Fibroblast of lung (primary cell): ENCODE data around the gene SUGCT. TPM values are rescaled to one million over a fixed set of nuclear protein-coding genes. Genes with fewer than 3 reads are reported as not detected.

Source experiments
- DNase-seq, 2 donors: peaks; one replicate each; pipeline versions ENCODE4 v3.0.0 to v3.0.0-alpha.2; 2010; ENCODE audit warnings: low read depth in 2 of 2
- H2AFZ ChIP-seq: 2 replicates; pipeline ENCODE4 v1.5.1; 2012; ENCODE audit warnings: low read length, control low read depth, inconsistent platforms
- H3K27ac ChIP-seq: 2 replicates; pipeline ENCODE4 v1.5.1; 2011; ENCODE audit warnings: low read length, control low read depth; ENCODE audit not compliant: insufficient read depth
- H3K27me3 ChIP-seq: 2 replicates; pipeline ENCODE4 v1.5.1; 2011; ENCODE audit warnings: mild to moderate bottlenecking, low read length; ENCODE audit not compliant: control insufficient read depth, insufficient read depth
- H3K36me3 ChIP-seq: 2 replicates; pipeline ENCODE4 v1.5.1; 2011; ENCODE audit warnings: low read length; ENCODE audit not compliant: control insufficient read depth, insufficient read depth
- H3K4me1 ChIP-seq: 2 replicates; pipeline ENCODE4 v1.5.1; 2011; ENCODE audit warnings: low read length; ENCODE audit not compliant: control insufficient read depth, insufficient read depth; ENCODE audit errors: extremely low read depth
- H3K4me2 ChIP-seq: 2 replicates; pipeline ENCODE4 v1.5.1; 2011; ENCODE audit warnings: low read length, control low read depth; ENCODE audit not compliant: insufficient read depth; ENCODE audit errors: extremely low read depth
- H3K4me3 ChIP-seq, 4 experiments: fragments of 200-600 bp in 1 of 4; sonication (generic) in 1 of 4; replicated peaks in 1 of 4; 2 replicates each; pipeline ENCODE4 v1.5.1; 2011 to 2016; ENCODE audit warnings: low read length in 4 of 4, low read depth in 3 of 4, mild to moderate bottlenecking in 3 of 4, control low read depth in 2 of 4, inconsistent platforms in 1 of 4, mixed read lengths in 1 of 4; ENCODE audit not compliant: insufficient read depth in 1 of 4; ENCODE audit errors: control extremely low read depth in 1 of 4
- H3K79me2 ChIP-seq: 2 replicates; pipeline ENCODE4 v1.5.1; 2012; ENCODE audit warnings: mild to moderate bottlenecking, low read length, inconsistent platforms; ENCODE audit not compliant: control insufficient read depth, insufficient read depth
- H3K9ac ChIP-seq: 2 replicates; pipeline ENCODE4 v1.5.1; 2011; ENCODE audit warnings: mild to moderate bottlenecking, low read length, control low read depth; ENCODE audit not compliant: insufficient read depth
- H3K9me3 ChIP-seq: 2 replicates; pipeline ENCODE4 v1.5.1; 2012; ENCODE audit warnings: low read depth, low read length; ENCODE audit not compliant: control insufficient read depth, insufficient read depth
- H4K20me1 ChIP-seq: 2 replicates; pipeline ENCODE4 v1.5.1; 2011; ENCODE audit warnings: low read length; ENCODE audit not compliant: control insufficient read depth, insufficient read depth; ENCODE audit errors: extremely low read depth
- CTCF ChIP-seq, 2 donors: IDR thresholded peaks in 1 of 2; conservative IDR thresholded peaks in 1 of 2; 1 replicate in 1 of 2; 2 replicates in 1 of 2; pipeline ENCODE4 v1.5.1; 2011 to 2012; ENCODE audit warnings: low read length in 2 of 2, control low read depth in 1 of 2, inconsistent platforms in 1 of 2, low read depth in 1 of 2, mild to moderate bottlenecking in 1 of 2
- EZH2 ChIP-seq: IDR thresholded peaks from 2 replicates; pipeline ENCODE4 v1.5.1; 2012; ENCODE audit warnings: low read length, control low read depth, mild to moderate bottlenecking; ENCODE audit errors: missing control alignments
- polyA plus RNA-seq, 2 donors: library from polyadenylated mRNA; depleted of rRNA in 1 of 2; stranded (reverse) in 1 of 2; unstranded in 1 of 2; fragments of >200 nt; gene quantifications; 2 replicates each; pipeline ENCODE4 v1.2.1, GENCODE V29; 2011 to 2012; ENCODE audit warnings: missing spikeins in 1 of 2
- total RNA-seq: library from RNA; depleted of rRNA; stranded (reverse); fragments of >200 nt; gene quantifications from 2 replicates; pipeline ENCODE4 v1.2.1, GENCODE V29; 2014

The SUGCT gene
- total and polyA plus RNA-seq, 2 donors (not counting 1 experiment from before 2014, with no cell fraction given): 8.4 to 16.5 TPM

- DNase-seq: no peak
- H3K4me2 ChIP-seq: no peak overlapping the region
- H3K27me3 ChIP-seq: no peaks in the 10 kb centered on the region
- H3K4me1 ChIP-seq: no peaks in the 10 kb centered on the region
- no peak for TF ChIP-seq EZH2
- TF ChIP-seq CTCF (conservative IDR thresholded peaks at IDR 0.05 in 1 of 2, IDR thresholded peaks at IDR 0.05 in 1 of 2; ENCODE audit: low read depth in 1 of 2, low read length in 2 of 2): no peak
- H3K36me3 ChIP-seq: no peaks in the 10 kb centered on the region
- H3K9me3 ChIP-seq: no peaks in the 10 kb centered on the region
- H4K20me1 ChIP-seq: no peaks in the 10 kb centered on the region
- no peak overlapping the region for H3K27ac ChIP-seq
- no peak overlapping the region for H2AFZ ChIP-seq
- H3K4me3 ChIP-seq: no peak overlapping the region
- H3K9ac ChIP-seq: no peak overlapping the region
- no peaks in the 10 kb centered on the region for H3K79me2 ChIP-seq
These were observed 312.5 kb downstream of the SUGCT start for GRCh38 chr7:40447345-40447744.

GRCh38 chr7:40455485-40455884 is 320.7 kb downstream of the SUGCT start:
- Histone ChIP-seq H3K36me3 (no peaks in the 10 kb centered on the region), H3K27ac (no peak overlapping the region), H3K27me3 (no peaks in the 10 kb centered on the region), H3K9ac (no peak overlapping the region), H3K9me3 (no peaks in the 10 kb centered on the region), H3K4me1 (no peaks in the 10 kb centered on the region), H3K4me3 (no peak overlapping the region), H3K79me2 (no peaks in the 10 kb centered on the region), H4K20me1 (no peaks in the 10 kb centered on the region), H3K4me2 (no peak overlapping the region), H2AFZ (no peak overlapping the region)
- DNase-seq: peak in 1 of 2 donors; percentile 49
- TF ChIP-seq CTCF (conservative IDR thresholded peaks at IDR 0.05 in 1 of 2, IDR thresholded peaks at IDR 0.05 in 1 of 2; ENCODE audit: low read depth in 1 of 2, low read length in 2 of 2) (no peak), EZH2 (no peak)

- Histone ChIP-seq H3K9me3 (no peaks in the 10 kb centered on the region), H3K27me3 (no peaks in the 10 kb centered on the region), H3K9ac (no peak overlapping the region), H3K4me3 (no peak overlapping the region), H3K36me3 (no peaks in the 10 kb centered on the region), H3K4me2 (no peak overlapping the region), H3K79me2 (no peaks in the 10 kb centered on the region), H3K27ac (no peak overlapping the region), H3K4me1 (no peaks in the 10 kb centered on the region), H4K20me1 (no peaks in the 10 kb centered on the region), H2AFZ (no peak overlapping the region)
- TF ChIP-seq EZH2: no peak
- no peak for TF ChIP-seq CTCF (conservative IDR thresholded peaks at IDR 0.05 in 1 of 2, IDR thresholded peaks at IDR 0.05 in 1 of 2; ENCODE audit: low read depth in 1 of 2, low read length in 2 of 2)
- DNase-seq: no peak
These were observed 323.1 kb downstream of the SUGCT start for GRCh38 chr7:40457776-40458480.
